Bronchial epithelial cell (primary cell): ENCODE data around the gene MAT2B. TPM values are rescaled to one million over a fixed set of nuclear protein-coding genes. Genes with fewer than 3 reads are reported as not detected.

Source experiments
- DNase-seq: peaks from one replicate; pipeline ENCODE4 v3.0.0-alpha.2; 2010; ENCODE audit warnings: low read depth
- FAIRE-seq: peaks from 2 replicates; lab custom pipeline; 2011; peaks lifted over from hg19 to GRCh38; lab: Jason Lieb, UNC
- H3K27me3 ChIP-seq: 2 replicates; pipeline ENCODE4 v1.5.1; 2011; ENCODE audit warnings: low read length; ENCODE audit not compliant: control insufficient read depth, insufficient read depth
- H3K36me3 ChIP-seq: 2 replicates; pipeline ENCODE4 v1.5.1; 2011; ENCODE audit warnings: low read length; ENCODE audit not compliant: control insufficient read depth, insufficient read depth
- H3K4me3 ChIP-seq: 2 replicates; pipeline ENCODE4 v1.5.1; 2011; ENCODE audit warnings: mild to moderate bottlenecking, low read depth, low read length, control low read depth
- total RNA-seq: library from RNA; depleted of rRNA; stranded (reverse); fragments of >200 nt; gene quantifications from 2 replicates; pipeline ENCODE4 v1.2.1, GENCODE V29; 2014
- TF ChIP-seq, protein P1 (sequence below): IDR thresholded peaks from 2 replicates; pipeline ENCODE4 v1.5.1; 2011; ENCODE audit warnings: mild to moderate bottlenecking, moderate library complexity, low read length, control low read depth, inconsistent platforms; ENCODE audit not compliant: insufficient read depth, severe bottlenecking

The MAT2B gene
- total RNA-seq, 1 donor from 2014 or later, result 71.1 TPM

DNA sequence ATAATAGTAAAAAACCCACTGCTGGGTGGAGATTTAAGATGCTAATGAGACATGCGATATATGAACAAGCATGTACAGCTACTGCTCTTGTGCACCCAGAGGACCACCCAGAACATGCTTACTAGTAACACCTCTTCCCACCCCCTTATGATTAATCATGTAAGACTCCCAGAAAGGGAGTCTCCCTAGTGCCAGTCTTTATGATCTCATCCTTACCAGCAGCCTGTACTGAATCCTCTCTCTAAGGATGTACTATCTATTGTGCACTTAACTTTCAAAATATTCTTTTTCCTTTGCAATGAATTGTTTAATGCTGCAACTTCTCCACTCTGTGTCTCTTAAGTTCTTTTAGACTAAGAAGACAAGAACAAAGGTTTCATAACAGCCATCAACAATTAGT, 9.1 kb upstream of the MAT2B start:
- TF ChIP-seq, protein P1, sequence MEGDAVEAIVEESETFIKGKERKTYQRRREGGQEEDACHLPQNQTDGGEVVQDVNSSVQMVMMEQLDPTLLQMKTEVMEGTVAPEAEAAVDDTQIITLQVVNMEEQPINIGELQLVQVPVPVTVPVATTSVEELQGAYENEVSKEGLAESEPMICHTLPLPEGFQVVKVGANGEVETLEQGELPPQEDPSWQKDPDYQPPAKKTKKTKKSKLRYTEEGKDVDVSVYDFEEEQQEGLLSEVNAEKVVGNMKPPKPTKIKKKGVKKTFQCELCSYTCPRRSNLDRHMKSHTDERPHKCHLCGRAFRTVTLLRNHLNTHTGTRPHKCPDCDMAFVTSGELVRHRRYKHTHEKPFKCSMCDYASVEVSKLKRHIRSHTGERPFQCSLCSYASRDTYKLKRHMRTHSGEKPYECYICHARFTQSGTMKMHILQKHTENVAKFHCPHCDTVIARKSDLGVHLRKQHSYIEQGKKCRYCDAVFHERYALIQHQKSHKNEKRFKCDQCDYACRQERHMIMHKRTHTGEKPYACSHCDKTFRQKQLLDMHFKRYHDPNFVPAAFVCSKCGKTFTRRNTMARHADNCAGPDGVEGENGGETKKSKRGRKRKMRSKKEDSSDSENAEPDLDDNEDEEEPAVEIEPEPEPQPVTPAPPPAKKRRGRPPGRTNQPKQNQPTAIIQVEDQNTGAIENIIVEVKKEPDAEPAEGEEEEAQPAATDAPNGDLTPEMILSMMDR, result no peak
- no peak for FAIRE-seq
- H3K4me3 ChIP-seq, result no peak overlapping the region
- no peaks in the 10 kb centered on the region for H3K27me3 ChIP-seq
- H3K36me3 ChIP-seq, result no peaks in the 10 kb centered on the region
- peak; percentile 67 for DNase-seq

DNA sequence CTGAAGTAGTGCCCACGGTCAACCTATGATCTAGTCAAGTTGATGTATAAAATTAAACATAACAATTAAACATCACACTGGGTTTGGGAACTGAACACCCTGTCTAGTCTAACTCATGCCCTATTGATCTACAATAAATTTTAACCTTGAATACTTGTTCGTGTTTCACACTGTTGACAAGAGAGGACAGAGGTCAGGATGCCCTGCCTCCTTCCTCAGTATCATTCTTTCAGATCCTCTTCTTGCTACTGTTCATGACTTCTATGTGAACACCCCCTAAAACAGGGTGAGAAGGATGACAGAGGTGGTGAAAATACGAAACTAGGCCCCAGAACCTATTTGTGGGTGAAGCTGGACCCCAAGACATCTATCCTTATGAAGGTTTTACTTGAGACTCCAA, 8.1 kb upstream of the MAT2B start:
- no peak overlapping the region for H3K4me3 ChIP-seq
- TF ChIP-seq, protein P1, result no peak
- no peaks in the 10 kb centered on the region for H3K36me3 ChIP-seq
- DNase-seq, result no peak
- no peaks in the 10 kb centered on the region for H3K27me3 ChIP-seq
- FAIRE-seq, result no peak

DNA sequence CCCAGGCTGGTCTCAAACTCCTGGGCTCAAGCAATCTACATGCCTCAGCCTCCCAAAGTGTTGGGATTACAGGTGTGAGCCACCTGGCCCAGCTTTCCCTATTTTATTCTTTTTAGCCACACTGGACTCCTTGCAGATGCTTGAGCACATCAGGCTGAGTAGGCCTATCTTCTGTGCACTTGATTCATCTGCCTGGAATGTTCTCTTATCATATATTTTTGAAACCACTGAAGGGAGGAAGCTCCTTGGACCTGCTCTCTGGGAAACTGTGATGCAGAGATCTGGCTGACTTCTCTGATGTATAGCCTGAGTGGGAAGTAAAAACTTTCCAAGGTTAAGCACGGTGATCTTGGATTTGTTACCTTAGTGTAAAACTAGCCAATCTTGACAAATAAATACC, 6.5 kb upstream of the MAT2B start:
- Histone ChIP-seq H3K36me3 (no peaks in the 10 kb centered on the region), H3K4me3 (no peak overlapping the region), H3K27me3 (no peaks in the 10 kb centered on the region)
- DNase-seq (peak; percentile 57), FAIRE-seq (no peak)
- TF ChIP-seq, protein P1, result no peak

DNA sequence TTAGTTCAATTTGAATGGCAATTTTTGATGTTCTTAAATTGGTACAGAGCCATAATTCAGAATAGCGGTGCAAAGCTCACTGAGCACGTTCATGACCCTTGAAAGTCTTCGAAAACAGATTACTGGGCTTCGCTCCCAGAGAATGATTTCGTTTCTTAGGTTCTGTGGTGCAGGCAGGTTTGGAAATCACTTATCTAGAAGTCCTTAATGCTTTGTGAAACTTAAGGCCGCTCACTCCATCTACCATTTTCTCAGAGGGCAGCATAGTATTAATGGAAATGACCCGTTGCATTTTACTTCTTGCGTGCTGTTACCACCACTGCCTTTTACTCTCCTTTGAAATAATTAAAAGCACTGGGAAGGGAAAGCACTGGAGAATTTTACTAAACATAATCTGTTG, 2.9 kb upstream of the MAT2B start:
- Histone ChIP-seq H3K4me3 (no peak overlapping the region), H3K36me3 (no peaks in the 10 kb centered on the region), H3K27me3 (no peaks in the 10 kb centered on the region)
- DNase-seq (no peak), FAIRE-seq (no peak)
- TF ChIP-seq, protein P1, result no peak

DNA sequence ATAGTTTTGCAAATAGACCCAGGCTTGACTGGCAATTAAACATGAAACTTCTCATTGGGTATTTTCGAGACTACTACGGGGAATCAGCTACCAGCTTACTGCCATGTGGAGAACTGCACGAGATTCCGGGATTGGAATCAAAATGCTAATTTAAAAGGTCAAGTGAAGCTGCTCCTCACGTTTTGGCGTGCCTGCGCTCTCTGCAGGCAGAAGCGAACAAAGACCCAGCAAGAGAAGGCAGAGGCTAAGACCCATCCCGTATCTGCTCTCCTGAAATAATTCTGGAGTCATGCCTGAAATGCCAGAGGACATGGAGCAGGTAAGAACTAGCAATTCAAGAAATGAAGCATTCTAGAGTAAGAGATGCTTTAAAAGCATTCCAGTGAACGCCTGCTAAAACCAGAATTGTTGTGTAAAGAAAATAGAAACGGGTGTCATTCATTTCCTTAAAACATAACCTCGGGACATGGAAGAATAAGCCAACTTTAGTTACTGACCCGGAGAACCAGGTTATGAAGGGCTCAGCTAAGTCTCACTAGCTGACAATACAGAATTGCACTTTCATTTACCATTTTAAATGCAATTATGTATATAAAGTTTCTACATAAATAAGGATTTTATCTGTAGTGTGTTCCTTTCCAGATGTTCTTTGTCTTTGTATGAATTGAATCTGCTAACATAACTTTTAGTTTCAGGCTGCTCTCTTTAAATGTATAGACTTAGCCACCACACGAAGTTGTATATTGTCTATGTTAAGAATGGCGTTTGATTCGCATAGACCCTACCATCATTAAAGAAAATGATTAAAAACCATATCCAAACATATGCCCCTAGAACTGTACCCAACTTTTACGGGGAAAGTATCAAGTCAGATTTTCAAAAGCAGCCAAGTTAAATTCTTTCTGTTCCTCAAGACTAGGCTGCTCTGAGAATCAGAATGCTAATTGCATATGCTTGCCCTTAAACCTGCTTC, 2.0 kb upstream of the MAT2B start:
- TF ChIP-seq, protein P1, result peak; percentile 35
- Histone ChIP-seq H3K27me3 (no peaks in the 10 kb centered on the region), H3K36me3 (no peaks in the 10 kb centered on the region), H3K4me3 (peak overlapping the region; percentile 77)
- peak; percentile 73 for DNase-seq
- FAIRE-seq, result no peak
